Measurements from ENCODE around the gene DAZL. TPM values are rescaled to one million over a fixed set of nuclear protein-coding genes. Genes with fewer than 3 reads are reported as not detected.

The DAZL gene
- total RNA-seq, 1 donor from 2014 or later: not detected

DNA sequence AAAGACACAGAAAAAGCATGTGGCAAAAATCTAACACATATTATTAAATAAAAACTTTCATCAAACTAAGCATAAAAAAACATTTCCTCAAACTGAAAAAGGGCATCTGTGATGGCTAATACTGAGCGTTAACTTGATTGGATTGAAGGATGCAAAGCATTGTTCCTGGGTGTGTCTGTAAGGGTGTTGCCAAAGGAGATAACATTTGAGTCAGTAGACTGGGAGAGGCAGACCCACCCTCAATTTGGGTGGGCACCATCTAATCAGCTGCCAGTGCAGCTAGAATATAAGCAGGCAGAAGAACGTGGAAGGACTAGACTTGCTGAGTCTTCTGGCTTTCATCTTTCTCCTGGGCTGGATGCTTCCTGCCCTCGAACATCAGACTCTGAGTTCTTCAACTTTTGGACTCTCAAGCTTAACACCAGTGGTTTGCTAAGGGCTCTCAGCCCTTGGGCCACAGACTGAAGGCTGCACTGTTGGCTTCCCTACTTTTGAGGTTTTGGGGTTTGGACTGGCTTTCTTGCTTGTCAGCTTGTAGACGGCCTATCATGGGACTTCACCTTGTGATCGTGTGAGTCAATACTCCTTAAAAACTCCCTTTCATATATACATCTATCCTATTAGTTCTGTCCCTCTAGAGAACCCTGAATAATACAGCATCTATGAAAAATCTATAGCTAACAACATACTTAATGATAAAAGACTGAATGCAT lies 45.4 kb downstream of the DAZL start:
- intact Hi-C loops (cut with DNase I): no loop called here
- H3K36me3 ChIP-seq: no peaks in the 10 kb centered on the region
- TF ChIP-seq, protein P1, sequence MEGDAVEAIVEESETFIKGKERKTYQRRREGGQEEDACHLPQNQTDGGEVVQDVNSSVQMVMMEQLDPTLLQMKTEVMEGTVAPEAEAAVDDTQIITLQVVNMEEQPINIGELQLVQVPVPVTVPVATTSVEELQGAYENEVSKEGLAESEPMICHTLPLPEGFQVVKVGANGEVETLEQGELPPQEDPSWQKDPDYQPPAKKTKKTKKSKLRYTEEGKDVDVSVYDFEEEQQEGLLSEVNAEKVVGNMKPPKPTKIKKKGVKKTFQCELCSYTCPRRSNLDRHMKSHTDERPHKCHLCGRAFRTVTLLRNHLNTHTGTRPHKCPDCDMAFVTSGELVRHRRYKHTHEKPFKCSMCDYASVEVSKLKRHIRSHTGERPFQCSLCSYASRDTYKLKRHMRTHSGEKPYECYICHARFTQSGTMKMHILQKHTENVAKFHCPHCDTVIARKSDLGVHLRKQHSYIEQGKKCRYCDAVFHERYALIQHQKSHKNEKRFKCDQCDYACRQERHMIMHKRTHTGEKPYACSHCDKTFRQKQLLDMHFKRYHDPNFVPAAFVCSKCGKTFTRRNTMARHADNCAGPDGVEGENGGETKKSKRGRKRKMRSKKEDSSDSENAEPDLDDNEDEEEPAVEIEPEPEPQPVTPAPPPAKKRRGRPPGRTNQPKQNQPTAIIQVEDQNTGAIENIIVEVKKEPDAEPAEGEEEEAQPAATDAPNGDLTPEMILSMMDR (IDR thresholded peaks at IDR 0.05): no peak
- no peaks in the 10 kb centered on the region for H3K27me3 ChIP-seq
- no peak overlapping the region for H3K27ac ChIP-seq
- H3K9me3 ChIP-seq: peaks cover 0 to 3% of the 10 kb centered on the region in 2 donors
- no peak overlapping the region for H3K4me3 ChIP-seq
- H3K4me1 ChIP-seq: no peaks in the 10 kb centered on the region
- no peak for DNase-seq (ENCODE audit: low spot score in 2 of 2)

DNA sequence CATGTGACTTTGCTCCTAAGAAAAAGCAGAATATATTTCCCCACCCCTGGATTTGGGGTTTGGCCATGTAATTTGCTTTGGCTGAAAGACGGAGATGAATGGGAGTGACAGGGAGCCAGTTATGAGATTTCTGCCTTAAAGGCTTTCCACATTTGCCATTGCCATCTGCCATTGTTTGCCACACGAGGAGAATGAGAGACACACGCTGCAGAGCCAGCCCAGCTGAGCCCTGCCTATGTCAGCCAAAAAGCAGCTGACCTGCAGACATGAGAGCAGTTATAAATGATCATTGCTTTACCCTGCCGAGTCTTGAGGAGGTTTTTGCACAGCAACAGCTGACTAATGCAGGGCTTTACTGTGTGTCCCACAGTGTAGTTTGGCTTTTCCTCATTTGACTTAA lies 51.1 kb downstream of the DAZL start:
- Histone ChIP-seq H3K9me3 (no peaks in the 10 kb centered on the region), H3K4me3 (no peak overlapping the region), H3K27me3 (no peaks in the 10 kb centered on the region), H3K27ac (no peak overlapping the region), H3K4me1 (no peaks in the 10 kb centered on the region), H3K36me3 (no peaks in the 10 kb centered on the region)
- TF ChIP-seq, protein P1 (IDR thresholded peaks at IDR 0.05): no peak
- no peak for DNase-seq (ENCODE audit: low spot score in 2 of 2)
- intact Hi-C loops (cut with DNase I): no loop called here

DNA sequence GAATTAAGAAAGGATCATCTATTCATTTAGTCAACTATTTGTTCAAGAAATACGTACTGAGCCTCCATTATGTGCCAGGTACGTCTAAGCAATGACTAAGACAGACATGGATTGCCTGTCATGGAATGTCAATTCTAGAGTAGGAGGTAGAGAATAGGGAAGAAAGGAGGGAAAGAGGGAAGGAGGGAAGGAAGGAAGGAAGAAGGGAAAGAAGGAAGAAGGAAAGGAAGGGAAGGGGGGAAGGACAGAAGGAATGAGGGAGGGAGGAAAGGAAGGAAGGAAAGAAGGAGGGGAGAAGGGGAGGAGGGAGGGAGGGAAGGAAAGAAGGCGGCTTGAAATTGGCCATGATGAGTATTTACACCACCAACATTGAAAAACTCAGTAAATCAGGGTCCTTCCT lies 52.5 kb downstream of the DAZL start:
- intact Hi-C loops (cut with DNase I): no loop called here
- Histone ChIP-seq H3K36me3 (no peaks in the 10 kb centered on the region), H3K4me3 (no peak overlapping the region), H3K4me1 (no peaks in the 10 kb centered on the region), H3K9me3 (no peaks in the 10 kb centered on the region), H3K27ac (no peak overlapping the region), H3K27me3 (no peaks in the 10 kb centered on the region)
- no peak for DNase-seq (ENCODE audit: low spot score in 2 of 2)
- TF ChIP-seq, protein P1 (IDR thresholded peaks at IDR 0.05): no peak

DNA sequence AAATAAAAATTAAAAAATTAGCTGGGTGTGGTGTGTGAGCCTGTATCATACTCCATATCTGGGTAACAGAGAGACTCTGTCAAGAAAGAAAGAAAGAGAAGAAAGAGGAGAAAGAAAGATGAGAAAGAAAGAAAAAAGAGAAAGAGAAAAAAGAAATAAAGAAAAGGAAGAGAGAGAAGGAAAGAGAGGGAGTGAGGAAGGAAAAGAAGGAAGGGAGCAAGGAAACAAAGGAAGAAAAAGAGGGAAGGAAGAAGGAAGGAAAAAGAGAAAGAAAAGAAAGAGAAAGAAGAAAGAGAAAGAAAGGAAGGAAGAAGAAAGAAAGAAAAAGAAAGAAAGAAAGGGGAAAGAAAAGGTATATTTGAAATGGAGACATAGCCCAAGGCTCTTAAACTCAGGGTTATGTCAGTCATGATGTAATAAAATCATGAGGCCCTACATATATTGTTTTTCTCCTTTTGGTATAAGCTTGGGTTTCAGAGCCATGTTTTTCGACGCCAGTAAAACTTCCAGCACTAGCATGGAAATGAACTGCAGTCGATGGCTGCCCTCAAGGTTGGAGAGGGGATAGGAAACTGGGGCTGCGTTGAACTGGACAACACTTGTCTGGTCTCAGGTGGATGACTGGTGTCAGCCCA lies 53.8 kb downstream of the DAZL start:
- Histone ChIP-seq H3K4me1 (no peaks in the 10 kb centered on the region), H3K36me3 (no peaks in the 10 kb centered on the region), H3K27ac (no peak overlapping the region), H3K9me3 (no peaks in the 10 kb centered on the region), H3K27me3 (no peaks in the 10 kb centered on the region), H3K4me3 (no peak overlapping the region)
- DNase-seq (ENCODE audit: low spot score in 2 of 2): no peak
- TF ChIP-seq, protein P1 (IDR thresholded peaks at IDR 0.05): no peak
- intact Hi-C loops (cut with DNase I): loop anchor here (1.0 to 2.0 kb wide), 2 partner anchors 37 to 286 kb away; partner anchors contain the start of gene OXNAD1

DNA sequence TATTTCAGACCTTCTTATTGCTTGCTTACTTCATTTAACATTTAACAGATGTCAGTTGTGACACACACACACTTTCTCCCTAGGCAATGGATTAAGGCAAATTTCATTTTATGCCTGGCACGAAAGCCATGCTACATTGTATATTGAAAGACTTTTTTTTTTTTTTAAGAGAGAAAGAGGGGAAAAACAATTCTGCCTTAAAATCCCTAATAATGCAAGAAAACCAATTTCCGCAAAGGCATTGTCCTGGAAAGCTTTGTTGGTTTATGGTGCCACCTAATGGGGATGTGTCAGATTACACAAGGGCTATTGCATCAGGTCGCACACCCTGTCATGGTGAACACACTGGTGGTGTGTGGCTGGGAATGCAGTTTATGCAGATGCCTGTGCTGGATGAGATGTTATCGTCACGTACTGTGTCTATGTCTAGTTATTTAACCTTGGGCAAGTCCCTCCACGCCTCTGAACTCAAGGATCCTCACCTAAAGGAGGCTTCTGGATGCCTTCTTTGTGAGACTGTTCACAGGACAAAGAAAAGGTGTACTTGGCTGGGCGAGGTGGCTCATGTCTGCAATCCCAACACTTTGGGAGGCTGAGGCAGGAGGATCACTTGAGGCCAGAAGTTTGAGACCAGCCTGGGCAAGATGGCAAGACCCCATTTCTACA lies 54.4 kb downstream of the DAZL start:
- Histone ChIP-seq H3K27ac (no peak overlapping the region), H3K9me3 (no peaks in the 10 kb centered on the region), H3K27me3 (no peaks in the 10 kb centered on the region), H3K4me1 (no peaks in the 10 kb centered on the region), H3K36me3 (no peaks in the 10 kb centered on the region), H3K4me3 (peak overlapping the region in 1 of 2 donors; percentile 40)
- peak in 1 of 2 donors; percentile 89 for DNase-seq (ENCODE audit: low spot score in 2 of 2)
- intact Hi-C loops (cut with DNase I): loop anchor here (1.0 to 2.0 kb wide), 3 partner anchors 36 to 286 kb away; partner anchors contain the start of gene OXNAD1
- TF ChIP-seq, protein P1 (IDR thresholded peaks at IDR 0.05): peak; percentile 84 to 88 (median 87)

Measured in ascending aorta (tissue), 2 donors.